Activated T-cell treated with anti-CD3 and anti-CD28 coated beads, Interleukin-2, amount 50 U/mL, for 1 hour (primary cell): Measurements from ENCODE around the gene AGBL1.
"Not testable (repeated sequence)": the region's sequence is repeated elsewhere in the genome, so short reads cannot be mapped to it uniquely, and the experiment has no call there.

ENCODE experiments used
- DNase-seq: peaks from one replicate; pipeline ENCODE4 v3.0.0-alpha.2; 2020

AGBL1 gene

GRCh38 chr15:87032295-87032694 lies 952.6 kb downstream of the AGBL1 start:
- DNase-seq = no peak

- no peak for DNase-seq
Measured at GRCh38 chr15:87033056-87033455, 953.4 kb downstream of the AGBL1 start.

GRCh38 chr15:87034886-87035285 lies 955.2 kb downstream of the AGBL1 start:
- no peak for DNase-seq

- no peak for DNase-seq
Measured at GRCh38 chr15:87038404-87038803, 958.7 kb downstream of the AGBL1 start.

- not testable (repeated sequence) for DNase-seq
Measured at GRCh38 chr15:87042619-87043018, 962.9 kb downstream of the AGBL1 start.

GRCh38 chr15:87045746-87046145 lies 966.1 kb downstream of the AGBL1 start:
- no peak for DNase-seq

GRCh38 chr15:87047203-87047965 lies 967.7 kb downstream of the AGBL1 start:
- DNase-seq = no peak
